ENCODE results near the gene NGF. TPM values are rescaled to one million over a fixed set of nuclear protein-coding genes. Genes with fewer than 3 reads are reported as not detected.

NGF gene
- total and polyA plus RNA-seq, 9 of the 15 experiments (the other 6 are each of a cell fraction or from before 2014, with no cell fraction given), result not detected

- TF ChIP-seq, protein P1, sequence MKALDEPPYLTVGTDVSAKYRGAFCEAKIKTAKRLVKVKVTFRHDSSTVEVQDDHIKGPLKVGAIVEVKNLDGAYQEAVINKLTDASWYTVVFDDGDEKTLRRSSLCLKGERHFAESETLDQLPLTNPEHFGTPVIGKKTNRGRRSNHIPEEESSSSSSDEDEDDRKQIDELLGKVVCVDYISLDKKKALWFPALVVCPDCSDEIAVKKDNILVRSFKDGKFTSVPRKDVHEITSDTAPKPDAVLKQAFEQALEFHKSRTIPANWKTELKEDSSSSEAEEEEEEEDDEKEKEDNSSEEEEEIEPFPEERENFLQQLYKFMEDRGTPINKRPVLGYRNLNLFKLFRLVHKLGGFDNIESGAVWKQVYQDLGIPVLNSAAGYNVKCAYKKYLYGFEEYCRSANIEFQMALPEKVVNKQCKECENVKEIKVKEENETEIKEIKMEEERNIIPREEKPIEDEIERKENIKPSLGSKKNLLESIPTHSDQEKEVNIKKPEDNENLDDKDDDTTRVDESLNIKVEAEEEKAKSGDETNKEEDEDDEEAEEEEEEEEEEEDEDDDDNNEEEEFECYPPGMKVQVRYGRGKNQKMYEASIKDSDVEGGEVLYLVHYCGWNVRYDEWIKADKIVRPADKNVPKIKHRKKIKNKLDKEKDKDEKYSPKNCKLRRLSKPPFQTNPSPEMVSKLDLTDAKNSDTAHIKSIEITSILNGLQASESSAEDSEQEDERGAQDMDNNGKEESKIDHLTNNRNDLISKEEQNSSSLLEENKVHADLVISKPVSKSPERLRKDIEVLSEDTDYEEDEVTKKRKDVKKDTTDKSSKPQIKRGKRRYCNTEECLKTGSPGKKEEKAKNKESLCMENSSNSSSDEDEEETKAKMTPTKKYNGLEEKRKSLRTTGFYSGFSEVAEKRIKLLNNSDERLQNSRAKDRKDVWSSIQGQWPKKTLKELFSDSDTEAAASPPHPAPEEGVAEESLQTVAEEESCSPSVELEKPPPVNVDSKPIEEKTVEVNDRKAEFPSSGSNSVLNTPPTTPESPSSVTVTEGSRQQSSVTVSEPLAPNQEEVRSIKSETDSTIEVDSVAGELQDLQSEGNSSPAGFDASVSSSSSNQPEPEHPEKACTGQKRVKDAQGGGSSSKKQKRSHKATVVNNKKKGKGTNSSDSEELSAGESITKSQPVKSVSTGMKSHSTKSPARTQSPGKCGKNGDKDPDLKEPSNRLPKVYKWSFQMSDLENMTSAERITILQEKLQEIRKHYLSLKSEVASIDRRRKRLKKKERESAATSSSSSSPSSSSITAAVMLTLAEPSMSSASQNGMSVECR (CRISPR knock-in tag; IDR thresholded peaks at IDR 0.05), result no peak
- TF ChIP-seq ZNF184 (CRISPR knock-in tag; IDR thresholded peaks at IDR 0.05) (no peak), ZNF224 (CRISPR knock-in tag; IDR thresholded peaks at IDR 0.05) (no peak), IRF2 (CRISPR knock-in tag; IDR thresholded peaks at IDR 0.05) (no peak), ZKSCAN3 (CRISPR knock-in tag; IDR thresholded peaks at IDR 0.05) (no peak)
Measured at GRCh38 chr1:115238336-115239147, 99.5 kb downstream of the NGF start (continued).

DNA sequence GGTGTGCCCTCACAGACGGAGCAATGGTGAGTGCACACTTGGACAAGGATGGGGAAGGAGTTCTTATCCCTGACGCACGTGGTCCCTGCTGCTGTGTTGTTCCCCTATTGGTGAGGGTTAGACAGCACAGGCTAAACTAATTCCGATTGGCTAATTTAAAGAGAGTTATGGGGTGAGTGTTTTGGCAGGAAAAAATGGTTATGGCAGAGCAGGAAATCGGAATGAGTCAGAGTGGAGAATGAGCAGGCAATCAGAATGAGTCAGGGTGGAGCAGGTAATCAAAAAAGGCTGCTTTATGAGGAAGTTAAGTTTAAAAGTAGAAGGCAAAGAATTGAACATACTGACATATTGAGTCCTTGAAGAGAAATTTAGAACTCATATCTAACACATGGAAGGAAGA is 100.5 kb downstream of the NGF start:
- no peaks in the 10 kb centered on the region for H3K36me3 ChIP-seq (ENCODE audit: control insufficient read depth, insufficient read depth, low read length)
- H3K79me2 ChIP-seq (ENCODE audit: control insufficient read depth, insufficient read depth, low read length), result no peaks in the 10 kb centered on the region
- no peaks in the 10 kb centered on the region for H3K4me1 ChIP-seq (replicated peaks in 1 of 2; ENCODE audit: control insufficient read depth in 2 of 2, insufficient read depth in 2 of 2, low read length in 2 of 2)
- no peaks in the 10 kb centered on the region for H3K9me1 ChIP-seq (ENCODE audit: control insufficient read depth, insufficient read depth, low read length)
- CTCF ChIA-PET (ENCODE audit: low intra/inter-chr PET ratio), result no interaction called here
- 2% methylated on average over 5 of the region's 5 CpGs for WGBS (ENCODE audit: insufficient coverage, low coverage, missing lambda C conversion rate)
- no peak overlapping the region for H3K9ac ChIP-seq (ENCODE audit: insufficient read depth in 1 of 2, low read depth in 2 of 2, low read length in 2 of 2)
- DNase-seq (ENCODE audit: extremely low read depth in 1 of 4, low spot score in 3 of 4) (peak in 1 of 4 experiments; percentile 5), ATAC-seq (no peak), FAIRE-seq (no peak)
- no peaks in the 10 kb centered on the region for H4K20me1 ChIP-seq (replicated peaks; ENCODE audit: control insufficient read depth, insufficient read depth, low read length)
- no peak overlapping the region for H3K4me3 ChIP-seq
- H3K9me3 ChIP-seq (replicated peaks; ENCODE audit: control insufficient read depth, insufficient read depth, low read depth, low read length), result no peaks in the 10 kb centered on the region
- no peak overlapping the region for H2AFZ ChIP-seq (ENCODE audit: low read depth, low read length)
- POLR2A ChIA-PET, result no interaction called here
- H3K27me3 ChIP-seq (ENCODE audit: control insufficient read depth in 2 of 2, insufficient read depth in 2 of 2, low read length in 2 of 2), result peaks cover 0 to 5% of the 10 kb centered on the region in 2 experiments; a peak in 1 of 5 replicates
- H3K4me2 ChIP-seq (ENCODE audit: insufficient read depth, low read length), result no peak overlapping the region
- BruUV-seq (replicated peaks), result no TSS peak
- intact Hi-C loops (cut with micrococcal nuclease), result no loop called here
- no peak overlapping the region for H3K27ac ChIP-seq (ENCODE audit: extremely low read depth, low read depth, low read length)
- in situ Hi-C loops (cut with MboI), result no loop called here
- TF ChIP-seq ZNF449 (CRISPR knock-in tag; IDR thresholded peaks at IDR 0.05) (no peak), PHF21A (IDR thresholded peaks at IDR 0.05; ENCODE audit: borderline replicate concordance, low read depth) (no peak), KHSRP (IDR thresholded peaks at IDR 0.05) (no peak), ZNF780A (CRISPR knock-in tag; IDR thresholded peaks at IDR 0.05) (no peak), CTBP1 (IDR thresholded peaks at IDR 0.05; ENCODE audit: borderline replicate concordance) (no peak)
- TF ChIP-seq, protein P2, sequence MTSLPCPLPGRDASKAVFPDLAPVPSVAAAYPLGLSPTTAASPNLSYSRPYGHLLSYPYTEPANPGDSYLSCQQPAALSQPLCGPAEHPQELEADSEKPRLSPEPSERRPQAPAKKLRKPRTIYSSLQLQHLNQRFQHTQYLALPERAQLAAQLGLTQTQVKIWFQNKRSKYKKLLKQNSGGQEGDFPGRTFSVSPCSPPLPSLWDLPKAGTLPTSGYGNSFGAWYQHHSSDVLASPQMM (CRISPR knock-in tag; IDR thresholded peaks at IDR 0.05), result no peak
- TF ChIP-seq, protein P3, sequence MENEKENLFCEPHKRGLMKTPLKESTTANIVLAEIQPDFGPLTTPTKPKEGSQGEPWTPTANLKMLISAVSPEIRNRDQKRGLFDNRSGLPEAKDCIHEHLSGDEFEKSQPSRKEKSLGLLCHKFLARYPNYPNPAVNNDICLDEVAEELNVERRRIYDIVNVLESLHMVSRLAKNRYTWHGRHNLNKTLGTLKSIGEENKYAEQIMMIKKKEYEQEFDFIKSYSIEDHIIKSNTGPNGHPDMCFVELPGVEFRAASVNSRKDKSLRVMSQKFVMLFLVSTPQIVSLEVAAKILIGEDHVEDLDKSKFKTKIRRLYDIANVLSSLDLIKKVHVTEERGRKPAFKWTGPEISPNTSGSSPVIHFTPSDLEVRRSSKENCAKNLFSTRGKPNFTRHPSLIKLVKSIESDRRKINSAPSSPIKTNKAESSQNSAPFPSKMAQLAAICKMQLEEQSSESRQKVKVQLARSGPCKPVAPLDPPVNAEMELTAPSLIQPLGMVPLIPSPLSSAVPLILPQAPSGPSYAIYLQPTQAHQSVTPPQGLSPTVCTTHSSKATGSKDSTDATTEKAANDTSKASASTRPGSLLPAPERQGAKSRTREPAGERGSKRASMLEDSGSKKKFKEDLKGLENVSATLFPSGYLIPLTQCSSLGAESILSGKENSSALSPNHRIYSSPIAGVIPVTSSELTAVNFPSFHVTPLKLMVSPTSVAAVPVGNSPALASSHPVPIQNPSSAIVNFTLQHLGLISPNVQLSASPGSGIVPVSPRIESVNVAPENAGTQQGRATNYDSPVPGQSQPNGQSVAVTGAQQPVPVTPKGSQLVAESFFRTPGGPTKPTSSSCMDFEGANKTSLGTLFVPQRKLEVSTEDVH (IDR thresholded peaks at IDR 0.05; ENCODE audit: low read depth, partially characterized antibody), result no peak
